Right cardiac atrium (tissue), 5 donors: ENCODE data around the gene HDAC8. TPM values are rescaled to one million over a fixed set of nuclear protein-coding genes. Genes with fewer than 3 reads are reported as not detected.
"Not testable (repeated sequence)": the region's sequence is repeated elsewhere in the genome, so short reads cannot be mapped to it uniquely, and the experiment has no call there.

ENCODE experiments used
- ATAC-seq, 2 donors: fragments of 200-7000 bp; cut with Tn5 transposase; one replicate each; pipeline versions ENCODE4 v1.8.0 to v1.9.1; 2020; ENCODE audit warnings: moderate library complexity in 2 of 2, mild to moderate bottlenecking in 1 of 2
- DNase-seq, 3 donors: peaks; one replicate each; pipeline ENCODE4 v3.0.0-alpha.2; 2020
- H3K27ac ChIP-seq: one replicate; pipeline ENCODE4 v1.5.1; 2013; ENCODE audit warnings: mild to moderate bottlenecking, low read length, control low read depth, moderate library complexity
- H3K27me3 ChIP-seq: one replicate; pipeline ENCODE4 v1.6.1; 2013; ENCODE audit not compliant: control insufficient read depth, insufficient read depth
- H3K4me1 ChIP-seq: one replicate; pipeline ENCODE4 v1.6.1; 2013; ENCODE audit warnings: low read length; ENCODE audit not compliant: control insufficient read depth, insufficient read depth
- H3K4me3 ChIP-seq: one replicate; pipeline ENCODE4 v1.5.1; 2013; ENCODE audit warnings: low read length, control low read depth
- H3K9me3 ChIP-seq: one replicate; pipeline ENCODE4 v1.6.1; 2013; ENCODE audit warnings: low read length; ENCODE audit not compliant: control insufficient read depth
- WGBS: extraction: QIAGEN DNeasy Blood & Tissue Kit; methylation state at CpG from one replicate; pipeline ENCODE4 v1.1.7; 2013; 5-methylcytosine and 5-hydroxymethylcytosine counted together
- intact Hi-C, 4 donors: fragments of 100-400 bp; cut with DNase I; formaldehyde crosslinking; loops; one replicate each; pipeline versions ENCODE4 v1.11.0 to v1.14.0; 2022 to 2023
- polyA plus RNA-seq: library from polyadenylated mRNA; stranded (reverse); fragments of 200-250 nt; gene quantifications from one replicate; pipeline ENCODE4 v1.2.3, GENCODE V29; 2013
- total RNA-seq, 4 donors: library from RNA; stranded (reverse); fragmentation: NEBNext Ultra II Directional; extraction: Animal tissue kit (Norgen Biotek cat#: 25700); gene quantifications; one replicate each; pipeline ENCODE4 v1.2.1, GENCODE V29; 2021
- donor health status: healthy with polysubstance abuse.
- donor health status: DM: no; HTN: yes; CAD: no.
- donor health status: DM: no; HTN: no; CAD: no.
- donor health status: DM: no; HTN: yes; CAD: no; lungs with severe emphysema.
- donor health status: DM: yes; HTN: yes; CAD: no.

HDAC8 gene
- total and polyA plus RNA-seq, 5 donors, result 15.5 to 21.1 (median 19.3) TPM

DNA sequence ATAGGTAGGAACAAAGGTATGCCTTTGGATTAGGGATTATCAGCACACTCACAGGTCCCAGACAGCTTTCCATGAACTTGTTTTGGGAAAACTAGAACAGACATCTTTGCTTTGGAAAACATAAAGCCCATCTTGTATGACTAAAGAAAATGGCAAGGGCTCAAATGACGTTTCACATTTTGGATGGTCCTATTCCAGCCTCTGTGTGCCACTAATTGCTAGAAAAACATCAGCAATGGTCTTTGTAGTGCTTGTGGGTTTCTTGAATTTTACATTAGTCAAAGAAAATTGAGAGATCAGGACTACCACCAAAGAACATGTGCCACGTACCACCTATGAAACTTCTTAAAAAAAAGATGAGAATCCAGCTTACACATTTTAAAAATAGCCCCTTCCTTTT is 111.4 kb downstream of the HDAC8 start:
- H3K27ac ChIP-seq, result no peak overlapping the region
- no peak overlapping the region for H3K4me3 ChIP-seq
- H3K9me3 ChIP-seq, result no peaks in the 10 kb centered on the region
- no peak for ATAC-seq
- H3K27me3 ChIP-seq, result no peaks in the 10 kb centered on the region
- no peak for DNase-seq
- H3K4me1 ChIP-seq, result peaks cover 2% of the 10 kb centered on the region
- intact Hi-C loops, result no loop called here
- 68% methylated on average over 2 of the region's 2 CpGs for WGBS

- intact Hi-C loops, result no loop called here
- Histone ChIP-seq H3K4me3 (no peak overlapping the region), H3K27me3 (no peaks in the 10 kb centered on the region), H3K4me1 (no peaks in the 10 kb centered on the region), H3K9me3 (no peaks in the 10 kb centered on the region), H3K27ac (no peak overlapping the region)
- ATAC-seq (no peak), DNase-seq (no peak)
- WGBS, result 100% methylated on average over 1 of the region's 1 CpG
These were observed 111.9 kb downstream of the HDAC8 start for GRCh38 chrX:72460715-72461114.

- H3K9me3 ChIP-seq, H3K4me3 ChIP-seq, DNase-seq, H3K27ac ChIP-seq, H3K27me3 ChIP-seq, ATAC-seq, H3K4me1 ChIP-seq, intact Hi-C loops: not testable (repeated sequence)
- WGBS, result 100% methylated on average over 1 of the region's 1 CpG
These were observed 123.6 kb downstream of the HDAC8 start for GRCh38 chrX:72449034-72449433.

GRCh38 chrX:72440764-72441163 is 131.9 kb downstream of the HDAC8 start:
- DNase-seq, H3K4me3 ChIP-seq, H3K27ac ChIP-seq, ATAC-seq, H3K4me1 ChIP-seq, H3K27me3 ChIP-seq, intact Hi-C loops, H3K9me3 ChIP-seq: not testable (repeated sequence)
- 95% methylated on average over 16 of the region's 16 CpGs for WGBS

DNA sequence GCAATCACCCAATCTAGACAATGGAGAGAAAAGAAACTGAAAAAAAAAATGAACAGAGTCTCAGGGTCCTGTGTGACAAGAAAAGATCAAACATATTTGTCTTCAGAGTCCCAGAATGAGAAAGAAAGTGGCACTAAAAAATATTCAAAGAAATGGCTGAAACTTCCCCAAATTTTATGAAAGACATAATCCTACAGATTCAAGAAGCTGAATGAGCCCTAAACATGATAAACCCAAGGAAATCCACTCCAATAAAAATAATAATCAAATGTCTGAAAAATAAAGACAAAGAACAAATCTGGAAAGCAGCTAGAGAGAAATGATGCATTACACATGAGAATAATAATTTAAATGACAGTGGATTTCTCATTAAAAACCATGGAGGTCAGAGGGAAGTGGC is 136.6 kb downstream of the HDAC8 start:
- Histone ChIP-seq H3K4me1 (peaks cover under 1% of the 10 kb centered on the region), H3K9me3 (no peaks in the 10 kb centered on the region), H3K4me3 (no peak overlapping the region), H3K27me3 (no peaks in the 10 kb centered on the region), H3K27ac (no peak overlapping the region)
- intact Hi-C loops, result no loop called here
- no peak for DNase-seq
- no peak for ATAC-seq

DNA sequence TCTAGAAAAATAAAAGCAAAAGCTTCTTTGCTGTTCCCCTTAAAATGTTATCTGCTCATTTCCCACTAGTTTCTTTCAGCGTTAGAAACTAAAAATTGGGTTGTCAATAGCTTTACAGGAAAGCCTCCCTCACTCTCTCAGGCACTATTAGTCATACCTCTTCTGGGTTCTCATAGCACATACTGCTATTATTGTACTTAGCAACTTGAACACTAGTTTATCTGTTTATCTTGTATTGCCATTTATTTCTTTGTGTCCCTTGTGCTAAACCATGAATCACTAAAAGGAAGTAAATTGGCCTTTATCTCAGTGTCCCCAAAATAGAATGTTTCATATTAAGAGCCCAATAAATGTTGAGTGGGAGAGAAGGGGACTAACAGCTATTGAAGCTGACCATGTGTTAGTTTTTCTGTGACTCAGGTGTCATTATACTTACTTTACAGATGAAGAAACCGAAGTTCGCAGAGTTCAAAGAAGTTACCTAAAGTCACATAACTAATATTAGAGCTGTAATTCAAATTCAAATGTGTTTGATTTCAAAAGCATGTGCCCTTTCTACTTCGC is 142.2 kb downstream of the HDAC8 start:
- intact Hi-C loops, result no loop called here
- H3K27me3 ChIP-seq, result no peaks in the 10 kb centered on the region
- H3K4me3 ChIP-seq, result no peak overlapping the region
- H3K4me1 ChIP-seq, result peaks cover 3% of the 10 kb centered on the region
- ATAC-seq, result peak in 1 of 2 donors; percentile 35
- no peaks in the 10 kb centered on the region for H3K9me3 ChIP-seq
- no peak for DNase-seq
- H3K27ac ChIP-seq, result no peak overlapping the region
- WGBS, result 71% methylated on average over 4 of the region's 4 CpGs

GRCh38 chrX:72421797-72422196 is 150.8 kb downstream of the HDAC8 start:
- no peak overlapping the region for H3K4me3 ChIP-seq
- no peaks in the 10 kb centered on the region for H3K9me3 ChIP-seq
- intact Hi-C loops, result no loop called here
- H3K4me1 ChIP-seq, result no peaks in the 10 kb centered on the region
- H3K27ac ChIP-seq, result no peak overlapping the region
- no peaks in the 10 kb centered on the region for H3K27me3 ChIP-seq
- no peak for ATAC-seq
- no peak for DNase-seq

DNA sequence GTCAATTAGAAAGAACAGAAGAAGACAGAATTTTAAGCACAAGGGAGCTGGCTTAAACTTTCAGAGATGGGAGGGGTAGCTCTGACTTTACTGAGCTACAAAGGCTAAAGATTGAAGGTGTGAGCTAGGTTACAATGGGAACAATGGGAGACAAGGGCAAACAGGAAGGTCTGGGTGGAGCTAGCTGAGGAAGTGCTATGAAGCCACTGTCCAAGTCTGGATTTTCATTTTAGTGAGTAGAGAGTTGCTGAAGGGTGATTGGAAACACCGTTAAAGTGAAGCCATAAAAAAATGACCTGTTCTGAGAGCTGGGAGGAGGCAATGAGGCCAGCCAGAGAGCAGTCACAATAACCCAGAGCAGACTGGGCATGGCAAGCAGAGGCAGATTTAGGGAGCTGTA is 162.7 kb downstream of the HDAC8 start:
- intact Hi-C loops, result no loop called here
- Histone ChIP-seq H3K27me3 (no peaks in the 10 kb centered on the region), H3K9me3 (no peaks in the 10 kb centered on the region), H3K4me3 (no peak overlapping the region), H3K27ac (no peak overlapping the region), H3K4me1 (no peaks in the 10 kb centered on the region)
- WGBS, result 64% methylated on average over 1 of the region's 1 CpG
- ATAC-seq, result peak in 1 of 2 donors; percentile 42
- DNase-seq, result no peak

DNA sequence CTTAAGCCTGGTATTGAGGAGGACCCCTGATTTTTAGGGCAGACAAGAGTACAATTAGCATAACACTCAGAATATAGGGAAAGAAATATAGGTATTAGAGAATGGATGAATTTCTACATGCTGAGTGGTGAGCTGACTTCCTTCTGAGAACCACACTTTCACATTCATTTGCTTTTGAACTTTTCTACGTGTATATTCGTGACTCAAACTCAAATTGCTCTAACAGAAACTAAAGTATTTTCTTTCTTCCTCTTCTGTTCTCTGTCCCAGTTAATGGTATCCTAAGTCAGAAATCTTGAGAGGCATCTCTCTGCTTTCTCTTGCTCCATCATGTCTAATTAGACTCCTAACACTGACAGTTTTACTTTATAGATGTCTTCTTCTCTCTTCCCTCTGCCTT is 163.8 kb downstream of the HDAC8 start:
- ATAC-seq (no peak), DNase-seq (no peak)
- Histone ChIP-seq H3K4me1 (no peaks in the 10 kb centered on the region), H3K27ac (no peak overlapping the region), H3K27me3 (no peaks in the 10 kb centered on the region), H3K4me3 (no peak overlapping the region), H3K9me3 (no peaks in the 10 kb centered on the region)
- intact Hi-C loops, result no loop called here
- WGBS, result 90% methylated on average over 2 of the region's 2 CpGs

GRCh38 chrX:72405136-72405535 is 167.5 kb downstream of the HDAC8 start:
- intact Hi-C loops, result not testable (repeated sequence)

DNA sequence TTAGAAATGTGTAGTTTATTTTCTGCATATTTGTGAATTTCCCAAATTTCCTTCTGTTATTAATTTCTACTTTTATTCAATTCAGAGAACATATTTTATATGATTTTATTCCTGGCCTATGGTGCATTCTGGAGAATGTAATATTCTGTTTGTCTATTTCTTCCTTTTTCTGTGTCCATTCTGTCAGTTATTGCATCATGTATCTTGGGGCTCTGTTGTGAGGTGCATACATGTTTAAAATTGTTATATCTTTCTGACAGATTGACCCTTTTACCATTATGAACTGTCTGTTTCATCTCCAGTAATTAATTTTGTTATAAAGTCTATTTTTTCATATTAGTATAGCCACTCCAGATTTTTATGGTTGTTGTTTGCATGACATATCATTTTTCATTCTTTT is 170.0 kb downstream of the HDAC8 start:
- Histone ChIP-seq H3K27me3 (no peaks in the 10 kb centered on the region), H3K9me3 (no peaks in the 10 kb centered on the region), H3K27ac (no peak overlapping the region), H3K4me3 (no peak overlapping the region), H3K4me1 (no peaks in the 10 kb centered on the region)
- intact Hi-C loops, result no loop called here
- ATAC-seq (no peak), DNase-seq (no peak)

More at GRCh38 chrX:72405136-72405535, 167.5 kb downstream of the HDAC8 start:
- not testable (repeated sequence) for H3K4me3 ChIP-seq, H3K27me3 ChIP-seq, H3K4me1 ChIP-seq, H3K27ac ChIP-seq, ATAC-seq, DNase-seq, H3K9me3 ChIP-seq
- WGBS, result 96% methylated on average over 2 of the region's 2 CpGs

DNA sequence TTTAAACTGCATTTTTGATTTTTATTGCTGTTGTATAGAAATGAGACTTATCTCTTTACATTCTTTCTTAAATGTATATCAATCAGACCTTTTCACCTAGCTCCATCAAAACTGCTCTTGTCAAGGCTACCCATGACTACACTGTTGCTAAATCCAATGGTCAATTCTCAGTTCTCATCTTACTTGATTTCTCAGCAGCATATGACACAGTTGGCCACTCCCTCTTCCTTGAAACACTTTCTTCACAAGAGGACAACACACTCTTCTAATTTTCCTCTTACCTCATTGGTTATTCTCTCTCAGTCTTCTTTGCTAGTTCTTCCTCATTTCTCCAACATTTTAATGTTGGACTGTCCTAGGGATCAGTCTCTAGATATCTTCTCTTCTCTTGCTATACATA is 172.8 kb downstream of the HDAC8 start:
- H3K27me3 ChIP-seq, result no peaks in the 10 kb centered on the region
- no peaks in the 10 kb centered on the region for H3K9me3 ChIP-seq
- DNase-seq (no peak), ATAC-seq (no peak)
- H3K4me3 ChIP-seq, result no peak overlapping the region
- intact Hi-C loops, result no loop called here
- H3K4me1 ChIP-seq, result no peaks in the 10 kb centered on the region
- H3K27ac ChIP-seq, result no peak overlapping the region
